GM21390 (cell line): ENCODE results near the gene KIF6.
"Not testable (repeated sequence)": the region's sequence is repeated elsewhere in the genome, so short reads cannot be mapped to it uniquely, and the experiment has no call there.

Experiments used
- ATAC-seq: cut with Tn5 transposase; IDR thresholded peaks from one replicate; pipeline ENCODE4 v1.9.1; 2021; ENCODE audit not compliant: unreplicated experiment

Gene KIF6

GRCh38 chr6:39724787-39725631 is at the start of gene KIF6:
Gene KIF6, minus strand, starts transcription at chr6:39725408. Its CDS starts 98 bp downstream, at chr6:39725310.
- ATAC-seq, result peak; percentile 99

GRCh38 chr6:39773782-39774181 is 48.6 kb upstream of the KIF6 start:
- ATAC-seq, result no peak

GRCh38 chr6:39772559-39773273 is 47.5 kb upstream of the KIF6 start:
- no peak for ATAC-seq

GRCh38 chr6:39770446-39770845 is 45.2 kb upstream of the KIF6 start:
- ATAC-seq, result no peak

- no peak for ATAC-seq
These were observed 43.8 kb upstream of the KIF6 start for GRCh38 chr6:39769012-39769411.

GRCh38 chr6:39765508-39766065 is 40.4 kb upstream of the KIF6 start:
- no peak for ATAC-seq

GRCh38 chr6:39760226-39760952 is 35.2 kb upstream of the KIF6 start:
- ATAC-seq, result no peak

- ATAC-seq, result no peak
These were observed 33.8 kb upstream of the KIF6 start for GRCh38 chr6:39758905-39759605.

GRCh38 chr6:39756582-39756981 is 31.4 kb upstream of the KIF6 start:
- no peak for ATAC-seq

GRCh38 chr6:39755231-39755630 is 30.0 kb upstream of the KIF6 start:
- ATAC-seq, result no peak

GRCh38 chr6:39754514-39755115 is 29.4 kb upstream of the KIF6 start:
- no peak for ATAC-seq

GRCh38 chr6:39753725-39754045 is 28.5 kb upstream of the KIF6 start:
- no peak for ATAC-seq

- ATAC-seq, result peak; percentile 65
These were observed 27.9 kb upstream of the KIF6 start for GRCh38 chr6:39752835-39753724.

GRCh38 chr6:39746795-39747194 is 21.6 kb upstream of the KIF6 start:
- no peak for ATAC-seq

GRCh38 chr6:39733704-39734103 is 8.5 kb upstream of the KIF6 start:
- no peak for ATAC-seq

GRCh38 chr6:39731565-39731964 is 6.4 kb upstream of the KIF6 start:
- no peak for ATAC-seq

GRCh38 chr6:39729945-39730344 is 4.7 kb upstream of the KIF6 start:
- no peak for ATAC-seq

GRCh38 chr6:39725632-39725997 is 407 bp upstream of the KIF6 start:
- ATAC-seq, result no peak

- ATAC-seq, result not testable (repeated sequence)
These were observed 1.9 kb downstream of the KIF6 start for GRCh38 chr6:39723350-39723749.
